Aorta (tissue), 5 donors: ENCODE data around the gene PLXNA1. TPM values are rescaled to one million over a fixed set of nuclear protein-coding genes. Genes with fewer than 3 reads are reported as not detected.
A peak's percentile ranks its signal among the peaks of the same experiment; 100 is the strongest.

Experiments
- ATAC-seq: fragments of 200-7000 bp; cut with Tn5 transposase; one replicate; pipeline ENCODE4 v1.9.1; 2022; ENCODE audit warnings: moderate library complexity; ENCODE audit not compliant: low FRiP score
- DNase-seq, 2 donors: peaks; one replicate each; pipeline ENCODE4 v3.0.0-alpha.2; 2020
- H3K27ac ChIP-seq, 2 donors: one replicate each; pipeline ENCODE4 v1.5.1; 2013; ENCODE audit warnings: low read length in 2 of 2, mild to moderate bottlenecking in 2 of 2, moderate library complexity in 2 of 2, control low read depth in 1 of 2, inconsistent platforms in 1 of 2, low read depth in 1 of 2
- H3K27me3 ChIP-seq, 2 donors: one replicate each; pipeline ENCODE4 v1.6.1; 2013; ENCODE audit warnings: control low read depth in 1 of 2, low read length in 1 of 2, mild to moderate bottlenecking in 1 of 2, moderate library complexity in 1 of 2; ENCODE audit not compliant: insufficient read depth in 2 of 2, control insufficient read depth in 1 of 2
- H3K36me3 ChIP-seq, 2 donors: one replicate each; pipeline ENCODE4 v1.6.1; 2013; ENCODE audit warnings: control low read depth in 1 of 2, low read length in 1 of 2, mild to moderate bottlenecking in 1 of 2; ENCODE audit not compliant: insufficient read depth in 2 of 2, control insufficient read depth in 1 of 2
- H3K4me1 ChIP-seq, 2 donors: one replicate each; pipeline ENCODE4 v1.6.1; 2013; ENCODE audit warnings: low read length in 2 of 2, control low read depth in 1 of 2, mild to moderate bottlenecking in 1 of 2, moderate library complexity in 1 of 2; ENCODE audit not compliant: insufficient read depth in 2 of 2, control insufficient read depth in 1 of 2
- H3K4me3 ChIP-seq, 2 donors: one replicate each; pipeline ENCODE4 v1.5.1; 2013; ENCODE audit warnings: low read length in 2 of 2, control low read depth in 1 of 2, mild to moderate bottlenecking in 1 of 2
- H3K9me3 ChIP-seq: one replicate; pipeline ENCODE4 v1.6.1; 2013; ENCODE audit warnings: mild to moderate bottlenecking, low read length; ENCODE audit not compliant: control insufficient read depth
- WGBS, 2 donors: extraction: QIAGEN DNeasy Blood & Tissue Kit; methylation state at CpG; one replicate each; pipeline ENCODE4 v1.1.7; 2013; 5-methylcytosine and 5-hydroxymethylcytosine counted together
- intact Hi-C, 2 donors: fragments of 100-400 bp; cut with DNase I; formaldehyde crosslinking; loops; one replicate each; pipeline versions ENCODE4 v1.14.2 to v1.15.0; 2022
- polyA plus RNA-seq, 2 donors: library from polyadenylated mRNA; stranded (reverse); fragments of 200-250 nt; gene quantifications; one replicate each; pipeline ENCODE4 v1.2.3, GENCODE V29; 2013
- total RNA-seq, 2 donors: library from RNA; stranded (reverse); fragmentation: NEBNext Ultra II Directional; extraction: Animal tissue kit (Norgen Biotek cat#: 25700); gene quantifications; one replicate each; pipeline ENCODE4 v1.2.1, GENCODE V29; 2021
- donor health status: healthy with polysubstance abuse.
- donor health status: Bipolar disorder and iron deficiency.
- donor health status: DM: no; HTN: no; CAD: no.
- donor health status: DM: no; HTN: no; CAD: no.
- donor health status: DM: yes; HTN: yes; CAD: no.

PLXNA1 gene
- total and polyA plus RNA-seq, 4 donors = 6.0 to 51.3 (median 21.3) TPM

DNA sequence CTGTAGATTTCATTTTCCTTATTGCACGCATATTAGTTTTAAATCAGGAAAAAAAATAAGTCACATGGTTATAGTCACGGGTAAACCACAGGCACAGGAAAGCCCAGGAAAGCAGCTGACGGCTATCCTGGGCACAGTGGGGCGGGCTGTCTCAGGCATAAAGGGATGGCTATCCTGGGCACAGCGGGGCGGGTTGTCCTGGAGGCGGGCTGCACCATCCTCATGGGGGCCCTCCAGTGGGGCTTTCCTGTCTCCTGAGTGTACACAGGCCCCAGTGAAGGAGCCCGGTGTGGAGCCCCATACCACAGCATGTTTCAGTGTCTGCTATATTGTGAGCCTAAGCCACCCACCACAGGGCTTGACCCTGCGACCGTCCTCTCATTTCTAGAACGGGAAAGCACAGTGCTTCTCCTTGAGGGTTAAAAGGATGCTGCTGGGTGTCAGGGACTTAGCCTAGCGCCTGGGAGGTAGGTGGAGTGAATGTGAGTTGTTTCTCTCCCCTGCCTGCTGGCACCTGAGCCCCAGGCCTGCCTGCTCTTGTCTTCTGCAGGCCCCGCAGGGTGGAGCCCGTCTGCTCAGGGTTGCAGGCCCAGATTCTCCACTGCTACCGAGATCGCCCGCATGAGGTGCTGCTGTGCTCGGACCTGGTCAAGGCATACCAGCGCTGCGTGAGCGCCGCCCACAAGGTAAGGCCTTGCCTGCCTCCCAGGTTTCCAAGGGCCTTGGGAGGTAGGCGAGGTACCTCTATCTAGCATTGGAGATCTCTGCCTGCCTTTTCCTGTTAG lies 25.9 kb upstream of the PLXNA1 start:
- Histone ChIP-seq H3K4me3 (no peak overlapping the region), H3K4me1 (peaks cover 0 to 2% of the 10 kb centered on the region in 2 donors), H3K27ac (no peak overlapping the region), H3K27me3 (no peaks in the 10 kb centered on the region), H3K9me3 (no peaks in the 10 kb centered on the region), H3K36me3 (no peaks in the 10 kb centered on the region)
- intact Hi-C loops = no loop called here
- ATAC-seq (no peak), DNase-seq (peak; percentile 54 to 73)
- 87 to 92% methylated on average over 23 of the region's 23 CpGs for WGBS, 2 donors

DNA sequence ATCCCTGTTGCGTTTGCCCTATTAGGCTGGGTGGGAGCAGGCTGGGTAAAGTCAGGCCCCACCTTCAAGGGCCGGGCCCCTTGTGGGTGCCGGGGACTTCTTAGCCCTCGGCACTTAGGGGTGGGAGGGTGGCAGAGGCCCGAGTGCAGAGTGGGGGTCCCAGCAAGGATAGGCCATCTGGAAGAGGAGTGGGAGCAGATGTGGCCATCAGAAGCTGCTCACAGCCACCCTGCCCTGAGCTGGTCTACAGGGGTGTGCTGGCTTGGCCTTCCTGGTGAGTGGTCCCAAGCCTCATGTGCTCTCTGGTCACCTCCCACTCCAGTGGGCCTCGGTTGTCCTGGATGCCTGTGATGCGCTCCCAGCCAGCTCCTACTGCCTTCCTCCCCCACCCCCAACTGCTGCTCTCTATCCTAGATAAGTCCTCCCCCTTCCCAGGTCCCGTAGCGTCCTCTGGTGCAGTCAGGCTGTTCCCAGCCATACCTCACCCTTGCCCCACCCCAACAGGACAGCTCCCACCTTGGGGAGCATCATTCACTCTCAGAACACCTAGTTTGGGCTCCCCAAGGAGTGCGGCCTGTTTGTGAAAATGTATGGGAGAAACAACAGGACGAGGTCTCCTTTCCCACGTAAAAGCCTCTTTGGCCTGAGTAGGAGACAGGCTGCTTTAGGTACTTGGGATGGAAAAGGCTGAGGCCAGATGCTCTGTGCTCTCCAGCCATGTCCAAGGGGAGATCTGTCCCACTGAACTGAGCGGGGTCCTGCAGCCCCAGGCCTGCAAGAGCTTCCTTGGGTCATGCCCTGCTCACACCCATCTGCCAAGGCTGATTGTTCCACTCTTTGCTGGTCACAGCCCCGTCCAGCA lies 24.9 kb upstream of the PLXNA1 start:
- Histone ChIP-seq H3K27ac (no peak overlapping the region), H3K4me1 (peaks cover 0 to 2% of the 10 kb centered on the region in 2 donors), H3K36me3 (no peaks in the 10 kb centered on the region), H3K9me3 (no peaks in the 10 kb centered on the region), H3K27me3 (no peaks in the 10 kb centered on the region), H3K4me3 (no peak overlapping the region)
- peak; percentile 29 to 65 for DNase-seq
- no peak for ATAC-seq
- intact Hi-C loops = no loop called here
- 95% methylated on average over 14 of the region's 14 CpGs for WGBS, 2 donors

- no peaks in the 10 kb centered on the region for H3K36me3 ChIP-seq
- ATAC-seq = no peak
- intact Hi-C loops = no loop called here
- WGBS, 2 donors = 83 to 84% methylated on average over 10 of the region's 10 CpGs
- H3K9me3 ChIP-seq = no peaks in the 10 kb centered on the region
- no peak overlapping the region for H3K27ac ChIP-seq
- peak; percentile 20 to 54 for DNase-seq
- peaks cover 0 to 2% of the 10 kb centered on the region in 2 donors for H3K4me1 ChIP-seq
- no peaks in the 10 kb centered on the region for H3K27me3 ChIP-seq
- H3K4me3 ChIP-seq = no peak overlapping the region
These were observed 24.3 kb upstream of the PLXNA1 start for GRCh38 chr3:126958638-126959085.

GRCh38 chr3:126959136-126959920 lies 23.6 kb upstream of the PLXNA1 start:
- peak; percentile 27 to 55 for DNase-seq
- ATAC-seq = no peak
- H3K4me3 ChIP-seq = no peak overlapping the region
- H3K4me1 ChIP-seq = peaks cover 0 to 2% of the 10 kb centered on the region in 2 donors
- H3K27ac ChIP-seq = no peak overlapping the region
- no peaks in the 10 kb centered on the region for H3K36me3 ChIP-seq
- H3K9me3 ChIP-seq = no peaks in the 10 kb centered on the region
- intact Hi-C loops = no loop called here
- H3K27me3 ChIP-seq = no peaks in the 10 kb centered on the region
- 74 to 82% methylated on average over 10 of the region's 10 CpGs for WGBS, 2 donors

GRCh38 chr3:126959921-126960603 lies 22.9 kb upstream of the PLXNA1 start:
- no peak overlapping the region for H3K27ac ChIP-seq
- intact Hi-C loops = loop anchor here in 1 of 2 donors (10.0 kb wide), 1 partner anchor 505 kb away; no protein-coding TSS in a partner anchor
- H3K4me3 ChIP-seq = no peak overlapping the region
- H3K4me1 ChIP-seq = peaks cover 0 to 2% of the 10 kb centered on the region in 2 donors
- no peaks in the 10 kb centered on the region for H3K27me3 ChIP-seq
- DNase-seq (peak in 1 of 2 donors; percentile 47), ATAC-seq (no peak)
- no peaks in the 10 kb centered on the region for H3K36me3 ChIP-seq
- no peaks in the 10 kb centered on the region for H3K9me3 ChIP-seq
- WGBS, 2 donors = 80 to 83% methylated on average over 17 of the region's 17 CpGs

- peak; percentile 16 for ATAC-seq
- peak; percentile 52 to 73 for DNase-seq
- Histone ChIP-seq H3K27ac (no peak overlapping the region), H3K4me1 (peaks cover 0 to 2% of the 10 kb centered on the region in 2 donors), H3K9me3 (no peaks in the 10 kb centered on the region), H3K27me3 (no peaks in the 10 kb centered on the region), H3K36me3 (no peaks in the 10 kb centered on the region), H3K4me3 (no peak overlapping the region)
- 74 to 84% methylated on average over 17 of the region's 17 CpGs for WGBS, 2 donors
- intact Hi-C loops = loop anchor here in 1 of 2 donors (10.0 kb wide), 1 partner anchor 504 kb away; no protein-coding TSS in a partner anchor
These were observed 22.3 kb upstream of the PLXNA1 start for GRCh38 chr3:126960604-126960995.

DNA sequence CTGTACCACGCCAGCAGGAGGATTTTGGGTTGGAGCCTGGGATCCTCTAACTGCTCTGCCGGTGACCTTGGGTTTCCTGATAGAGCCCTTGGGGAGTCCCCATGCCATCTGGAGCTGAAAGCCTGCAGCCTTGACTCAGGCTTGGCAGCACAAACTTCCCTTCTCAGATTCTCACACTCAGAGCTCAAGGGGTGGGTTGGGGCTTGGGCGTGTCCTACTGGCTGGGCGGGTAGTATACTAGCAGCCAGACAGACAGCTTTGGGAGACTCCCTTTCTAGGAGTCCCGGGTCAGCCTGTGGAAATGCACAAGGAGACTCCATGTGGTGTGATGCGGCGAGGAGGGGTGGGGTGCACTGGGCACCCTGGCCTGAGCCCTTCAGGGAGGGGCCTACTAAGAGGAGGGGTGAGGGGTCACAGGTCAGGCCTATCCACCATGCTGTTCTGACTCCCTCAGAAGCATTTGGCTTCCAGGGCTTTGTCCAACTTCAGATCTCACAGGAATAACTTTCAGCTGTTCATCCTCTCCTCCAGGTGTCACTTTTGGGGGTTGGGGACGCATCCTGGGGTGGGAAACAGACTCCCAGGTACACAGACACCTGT lies 21.6 kb upstream of the PLXNA1 start:
- ATAC-seq (peak; percentile 78), DNase-seq (peak; percentile 89 to 93)
- 42 to 48% methylated on average over 8 of the region's 8 CpGs for WGBS, 2 donors
- no peak overlapping the region for H3K4me3 ChIP-seq
- no peaks in the 10 kb centered on the region for H3K36me3 ChIP-seq
- H3K9me3 ChIP-seq = no peaks in the 10 kb centered on the region
- H3K27ac ChIP-seq = peak overlapping the region in 1 of 2 donors; percentile 2
- intact Hi-C loops = loop anchor here in 1 of 2 donors (10.0 kb wide), 1 partner anchor 504 kb away; no protein-coding TSS in a partner anchor
- no peaks in the 10 kb centered on the region for H3K27me3 ChIP-seq
- peaks cover 0 to 2% of the 10 kb centered on the region in 2 donors for H3K4me1 ChIP-seq
